ENCODE results near the gene COX11. TPM values are rescaled to one million over a fixed set of nuclear protein-coding genes. Genes with fewer than 3 reads are reported as not detected.

The COX11 gene
- total RNA-seq, 6 experiments from 2014 or later = 34.1 to 45.9 (median 43.2) TPM

GRCh38 chr17:54992797-54993639, 24.6 kb upstream of the COX11 start:
- Mint-ChIP-seq H3K27ac (no peak overlapping the region), H3K4me1 (ENCODE audit: low read depth) (peaks cover 7% of the 10 kb centered on the region; the same call in 1 of the 2 replicates), H3K27me3 (ENCODE audit: insufficient read depth) (no peaks in the 10 kb centered on the region; the same call in 1 of the 2 replicates), H3K9me3 (no peaks in the 10 kb centered on the region), H3K4me3 (no peak overlapping the region), H3K36me3 (ENCODE audit: low read depth) (no peaks in the 10 kb centered on the region)
- peak; percentile 86 for TF ChIP-seq CTCF (IDR thresholded peaks at IDR 0.05)
- DNase-seq = peak; percentile 54

- Mint-ChIP-seq H3K9me3 (no peaks in the 10 kb centered on the region), H3K27ac (no peak overlapping the region), H3K4me1 (ENCODE audit: low read depth) (peaks cover 7% of the 10 kb centered on the region; the same call in 1 of the 2 replicates), H3K4me3 (no peak overlapping the region), H3K36me3 (ENCODE audit: low read depth) (no peaks in the 10 kb centered on the region), H3K27me3 (ENCODE audit: insufficient read depth) (no peaks in the 10 kb centered on the region; the same call in 1 of the 2 replicates)
- no peak for DNase-seq
- no peak for TF ChIP-seq CTCF (IDR thresholded peaks at IDR 0.05)
Measured at GRCh38 chr17:54991567-54991966, 23.1 kb upstream of the COX11 start.

- Mint-ChIP-seq H3K27me3 (ENCODE audit: insufficient read depth) (no peaks in the 10 kb centered on the region; the same call in 1 of the 2 replicates), H3K4me3 (no peak overlapping the region), H3K9me3 (no peaks in the 10 kb centered on the region), H3K4me1 (ENCODE audit: low read depth) (peaks cover 11% of the 10 kb centered on the region), H3K27ac (no peak overlapping the region), H3K36me3 (ENCODE audit: low read depth) (no peaks in the 10 kb centered on the region)
- TF ChIP-seq CTCF (IDR thresholded peaks at IDR 0.05) = no peak
- DNase-seq = no peak
Measured at GRCh38 chr17:54990118-54990517, 21.7 kb upstream of the COX11 start.

GRCh38 chr17:54985476-54985875, 17.0 kb upstream of the COX11 start:
- H3K27me3 Mint-ChIP-seq (ENCODE audit: insufficient read depth) = peaks cover 3% of the 10 kb centered on the region
- TF ChIP-seq CTCF (IDR thresholded peaks at IDR 0.05) = no peak
- no peak overlapping the region for H3K4me3 Mint-ChIP-seq
- H3K9me3 Mint-ChIP-seq = peaks cover 7% of the 10 kb centered on the region; the same call in 1 of the 2 replicates
- no peak overlapping the region for H3K27ac Mint-ChIP-seq
- H3K36me3 Mint-ChIP-seq (ENCODE audit: low read depth) = 0 out of 2 replicates have a peak, but pooled peaks cover 8% of the 10 kb centered on the region
- peaks cover 17% of the 10 kb centered on the region for H3K4me1 Mint-ChIP-seq (ENCODE audit: low read depth)
- DNase-seq = no peak

GRCh38 chr17:54983260-54983659, 14.8 kb upstream of the COX11 start:
- Mint-ChIP-seq H3K36me3 (ENCODE audit: low read depth) (0 out of 2 replicates have a peak, but pooled peaks cover 14% of the 10 kb centered on the region), H3K9me3 (peaks cover 8% of the 10 kb centered on the region; the same call in 1 of the 2 replicates), H3K4me1 (ENCODE audit: low read depth) (peaks cover 17% of the 10 kb centered on the region), H3K27me3 (ENCODE audit: insufficient read depth) (peaks cover 3% of the 10 kb centered on the region; the same call in 1 of the 2 replicates), H3K4me3 (no peak overlapping the region), H3K27ac (no peak overlapping the region)
- no peak for DNase-seq
- no peak for TF ChIP-seq CTCF (IDR thresholded peaks at IDR 0.05)

All from HFFc6 (cell line).